NCI-H2029 (cell line): ENCODE results near the gene ATRNL1.

Source experiments
- DNase-seq: peaks from one replicate; lab custom pipeline; 2025; lab: John Stamatoyannopoulos, UW

The ATRNL1 gene, protein sequence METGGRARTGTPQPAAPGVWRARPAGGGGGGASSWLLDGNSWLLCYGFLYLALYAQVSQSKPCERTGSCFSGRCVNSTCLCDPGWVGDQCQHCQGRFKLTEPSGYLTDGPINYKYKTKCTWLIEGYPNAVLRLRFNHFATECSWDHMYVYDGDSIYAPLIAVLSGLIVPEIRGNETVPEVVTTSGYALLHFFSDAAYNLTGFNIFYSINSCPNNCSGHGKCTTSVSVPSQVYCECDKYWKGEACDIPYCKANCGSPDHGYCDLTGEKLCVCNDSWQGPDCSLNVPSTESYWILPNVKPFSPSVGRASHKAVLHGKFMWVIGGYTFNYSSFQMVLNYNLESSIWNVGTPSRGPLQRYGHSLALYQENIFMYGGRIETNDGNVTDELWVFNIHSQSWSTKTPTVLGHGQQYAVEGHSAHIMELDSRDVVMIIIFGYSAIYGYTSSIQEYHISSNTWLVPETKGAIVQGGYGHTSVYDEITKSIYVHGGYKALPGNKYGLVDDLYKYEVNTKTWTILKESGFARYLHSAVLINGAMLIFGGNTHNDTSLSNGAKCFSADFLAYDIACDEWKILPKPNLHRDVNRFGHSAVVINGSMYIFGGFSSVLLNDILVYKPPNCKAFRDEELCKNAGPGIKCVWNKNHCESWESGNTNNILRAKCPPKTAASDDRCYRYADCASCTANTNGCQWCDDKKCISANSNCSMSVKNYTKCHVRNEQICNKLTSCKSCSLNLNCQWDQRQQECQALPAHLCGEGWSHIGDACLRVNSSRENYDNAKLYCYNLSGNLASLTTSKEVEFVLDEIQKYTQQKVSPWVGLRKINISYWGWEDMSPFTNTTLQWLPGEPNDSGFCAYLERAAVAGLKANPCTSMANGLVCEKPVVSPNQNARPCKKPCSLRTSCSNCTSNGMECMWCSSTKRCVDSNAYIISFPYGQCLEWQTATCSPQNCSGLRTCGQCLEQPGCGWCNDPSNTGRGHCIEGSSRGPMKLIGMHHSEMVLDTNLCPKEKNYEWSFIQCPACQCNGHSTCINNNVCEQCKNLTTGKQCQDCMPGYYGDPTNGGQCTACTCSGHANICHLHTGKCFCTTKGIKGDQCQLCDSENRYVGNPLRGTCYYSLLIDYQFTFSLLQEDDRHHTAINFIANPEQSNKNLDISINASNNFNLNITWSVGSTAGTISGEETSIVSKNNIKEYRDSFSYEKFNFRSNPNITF (N-terminal part only)

DNA sequence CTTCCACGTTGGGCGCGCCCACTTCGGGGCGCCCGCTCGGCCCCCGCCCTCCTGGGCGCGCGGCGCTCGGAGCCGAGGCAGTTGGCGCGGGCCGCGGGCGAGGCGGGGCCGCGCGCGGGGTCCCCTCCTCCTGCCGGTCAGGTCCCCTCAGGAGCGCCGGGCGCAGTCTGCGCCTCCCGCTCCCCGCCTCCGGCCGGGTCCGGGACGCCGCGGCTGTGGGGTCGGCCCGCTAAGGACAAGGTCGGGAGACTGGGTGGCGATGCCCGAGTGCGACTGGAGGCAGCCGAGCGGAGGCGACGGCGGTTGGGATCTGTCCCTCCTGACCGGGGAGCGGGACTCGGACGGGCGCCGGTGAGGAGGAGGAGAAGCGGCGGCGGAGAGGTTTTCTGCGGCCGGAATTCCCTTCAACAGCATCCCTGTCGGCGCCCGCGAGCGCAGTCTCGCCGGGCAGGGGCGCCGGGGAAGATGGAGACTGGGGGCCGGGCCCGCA is at the start of gene ATRNL1:
ATRNL1 (plus strand) TSS at position 80 of the 490 bp plus-strand sequence; CDS start at position 466, 386 bp downstream.
- DNase-seq: no peak

DNA sequence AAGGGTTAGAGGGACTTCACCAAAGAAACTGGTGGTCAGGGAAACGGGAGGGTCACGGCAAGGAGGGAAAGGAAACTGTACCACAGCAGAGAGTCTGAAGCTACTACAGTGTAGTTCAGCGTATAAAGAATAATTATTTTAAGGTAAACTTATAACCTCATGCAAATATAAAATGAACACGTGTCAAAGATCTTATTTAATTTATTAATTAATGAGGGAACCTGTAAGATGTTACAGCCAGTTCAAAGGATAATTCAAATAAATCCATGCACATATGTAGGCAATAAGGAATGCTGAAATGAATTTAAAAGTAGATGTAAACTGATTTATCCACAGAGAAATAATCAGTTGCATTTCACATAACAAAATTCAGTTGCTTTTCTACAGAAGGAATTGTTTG is 49.4 kb upstream of the ATRNL1 start:
- no peak for DNase-seq

DNA sequence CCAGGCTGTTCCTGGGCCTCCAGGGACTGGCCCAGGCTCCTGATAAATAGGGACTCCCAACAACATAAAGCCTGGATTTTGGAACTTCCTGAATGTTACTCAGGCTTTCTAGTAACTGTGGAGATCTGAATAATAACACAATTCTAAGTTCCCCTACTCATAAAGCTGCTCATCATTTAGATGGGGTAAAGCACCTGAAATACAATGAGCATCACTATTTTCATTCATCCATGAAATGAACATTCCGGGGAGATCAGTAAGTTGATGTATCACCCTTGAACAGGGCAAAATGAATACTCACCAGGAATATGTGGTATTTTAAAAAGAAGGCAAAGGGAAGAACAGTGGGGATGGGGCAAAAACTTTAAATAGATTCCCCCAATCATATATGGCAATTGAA is 48.3 kb upstream of the ATRNL1 start:
- no peak for DNase-seq

DNA sequence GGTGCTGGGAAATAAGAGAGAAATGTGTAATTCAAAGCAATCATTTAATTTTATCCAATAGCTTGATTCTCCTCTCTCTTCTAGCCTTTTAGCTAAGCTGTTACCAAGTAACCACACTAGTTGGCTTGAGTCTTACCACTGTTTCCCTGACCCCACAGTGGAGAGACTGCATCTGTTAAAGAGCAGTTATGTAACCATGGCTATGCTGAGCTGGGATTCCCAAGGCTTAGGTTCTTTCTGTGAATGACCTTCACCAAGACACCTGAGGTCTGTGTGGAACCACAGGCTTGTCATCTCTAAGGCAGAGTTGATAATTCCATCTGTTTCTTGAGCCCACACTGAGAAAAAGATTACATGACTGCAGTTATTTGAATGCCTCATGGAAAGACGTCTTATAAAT is 47.7 kb upstream of the ATRNL1 start:
- DNase-seq: no peak

DNA sequence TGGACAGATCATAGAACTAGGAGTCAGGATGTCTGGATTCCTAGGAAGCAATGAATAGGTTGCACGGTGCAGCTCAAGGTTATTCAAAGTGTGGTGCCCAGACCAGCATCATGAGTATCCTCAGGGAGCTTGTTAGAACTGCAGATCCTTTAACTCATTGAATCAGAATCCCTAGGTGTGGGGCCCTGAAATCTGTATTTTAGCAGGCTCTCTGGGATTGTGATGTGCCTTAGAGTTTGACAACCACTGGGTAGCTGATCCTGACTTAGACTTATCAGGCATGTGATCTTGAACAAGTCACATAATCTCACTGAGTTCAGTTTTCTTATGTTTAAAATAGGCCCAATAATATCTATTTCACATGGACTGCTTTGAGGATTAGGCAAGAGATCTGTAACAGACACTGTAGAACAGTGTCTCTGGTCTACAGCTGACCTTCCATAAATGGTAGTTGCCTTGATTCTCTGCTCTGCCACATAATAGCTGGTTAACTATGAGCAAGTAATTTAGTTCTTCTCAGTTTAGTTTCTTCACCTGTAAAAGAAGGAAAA is 46.4 kb upstream of the ATRNL1 start:
- no peak for DNase-seq

DNA sequence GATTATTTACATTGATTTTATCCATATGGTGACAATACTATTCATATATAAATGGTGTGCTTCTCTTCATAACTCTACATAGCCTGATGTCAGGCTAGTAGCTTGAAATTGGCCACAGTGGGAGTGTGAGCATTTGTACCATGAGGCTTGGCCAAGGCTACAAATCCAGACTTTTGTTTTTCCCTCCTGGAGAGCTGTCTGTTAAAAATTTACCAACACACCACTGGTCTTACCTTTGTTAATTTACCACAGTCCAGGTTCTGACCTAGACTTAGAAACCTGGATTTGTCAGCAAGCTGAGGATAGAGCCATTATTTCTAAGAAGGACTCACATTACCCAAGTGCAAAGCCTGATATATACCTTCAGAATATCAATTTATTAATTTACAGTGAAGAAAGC is 45.5 kb upstream of the ATRNL1 start:
- DNase-seq: no peak

DNA sequence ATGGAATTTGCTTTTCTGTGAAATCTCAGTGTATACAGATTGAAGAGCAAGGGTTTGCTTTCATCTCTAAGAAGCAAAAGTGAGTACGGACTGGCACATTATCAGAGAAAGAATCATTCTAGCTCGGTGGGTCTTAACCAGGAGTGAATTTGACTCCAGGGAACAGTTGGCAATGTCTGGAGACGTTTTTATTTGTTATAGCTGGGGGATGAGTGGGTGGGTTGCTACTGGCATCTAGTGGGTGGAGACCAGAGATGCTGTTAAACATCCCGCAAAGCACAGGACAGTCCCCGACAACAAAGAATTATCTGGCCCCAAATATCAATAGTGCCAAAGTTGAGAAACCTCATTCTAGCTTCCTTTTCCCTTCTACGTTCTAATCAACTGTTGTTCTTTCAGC is 43.8 kb upstream of the ATRNL1 start:
- DNase-seq: no peak

DNA sequence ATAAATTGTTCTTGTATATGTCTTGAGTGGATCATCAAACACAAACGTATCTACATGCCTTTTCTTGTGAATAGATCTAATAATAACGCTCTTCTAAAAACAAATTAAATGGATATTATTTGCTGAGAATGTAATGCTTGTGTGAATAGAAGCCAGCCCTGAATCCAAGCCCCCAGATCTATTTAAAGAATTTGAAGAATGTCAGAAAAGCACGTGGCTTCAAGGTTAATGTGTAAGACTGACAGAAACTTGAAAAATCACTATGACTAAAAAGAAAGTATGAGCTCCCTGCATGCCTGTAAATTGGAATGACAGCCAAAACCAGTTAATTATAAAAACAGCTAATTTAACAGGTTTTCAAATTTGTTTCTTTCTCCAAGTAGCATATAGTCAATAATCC is 43.2 kb upstream of the ATRNL1 start:
- no peak for DNase-seq

DNA sequence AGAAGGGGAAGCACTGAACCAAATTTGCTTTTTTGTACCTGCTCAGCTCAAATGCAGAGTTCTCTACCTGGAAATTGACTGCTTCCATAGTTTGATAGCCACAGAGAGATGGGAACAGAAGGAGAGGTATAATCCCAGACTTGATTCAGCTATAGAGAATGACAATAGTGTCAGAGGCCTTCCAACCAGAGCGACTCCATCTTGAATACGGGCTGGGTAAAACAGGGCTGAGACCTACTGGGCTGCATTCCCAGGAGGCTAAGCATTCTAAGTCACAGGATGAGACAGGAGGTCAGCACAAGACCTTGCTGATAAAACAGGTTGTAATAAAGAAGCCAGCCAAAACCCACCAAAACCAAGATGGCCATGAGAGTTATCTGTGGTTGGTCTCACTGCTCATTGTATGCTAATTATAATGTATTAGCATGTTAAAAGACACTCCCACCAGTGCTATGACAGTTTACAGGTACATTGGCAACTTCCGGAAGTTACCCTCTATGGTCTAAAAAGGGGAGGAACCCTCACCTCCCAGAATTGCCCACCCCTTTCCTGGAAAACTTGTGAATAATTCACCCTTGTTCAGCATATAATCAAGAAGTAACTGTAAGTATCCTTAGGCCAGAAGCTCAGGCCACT is 42.7 kb upstream of the ATRNL1 start:
- DNase-seq: no peak

DNA sequence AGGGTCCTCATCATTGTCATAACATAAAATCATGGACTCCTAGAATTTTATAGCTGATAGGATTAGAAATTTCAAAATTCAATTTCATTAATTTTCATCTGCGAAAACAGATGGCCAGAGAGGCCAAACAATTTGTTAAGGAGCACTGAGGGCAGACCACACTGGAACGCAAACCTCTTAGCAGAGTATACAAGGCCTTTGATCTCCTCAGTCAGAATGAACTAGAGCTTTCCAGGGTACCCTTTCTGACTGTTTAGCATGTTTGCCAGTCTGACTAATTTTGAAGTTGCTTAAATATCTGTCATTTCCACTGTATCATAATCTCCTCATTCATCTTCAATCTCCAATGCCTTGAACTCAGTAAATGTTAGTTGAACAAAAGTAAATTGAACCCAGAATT is 41.9 kb upstream of the ATRNL1 start:
- DNase-seq: no peak

DNA sequence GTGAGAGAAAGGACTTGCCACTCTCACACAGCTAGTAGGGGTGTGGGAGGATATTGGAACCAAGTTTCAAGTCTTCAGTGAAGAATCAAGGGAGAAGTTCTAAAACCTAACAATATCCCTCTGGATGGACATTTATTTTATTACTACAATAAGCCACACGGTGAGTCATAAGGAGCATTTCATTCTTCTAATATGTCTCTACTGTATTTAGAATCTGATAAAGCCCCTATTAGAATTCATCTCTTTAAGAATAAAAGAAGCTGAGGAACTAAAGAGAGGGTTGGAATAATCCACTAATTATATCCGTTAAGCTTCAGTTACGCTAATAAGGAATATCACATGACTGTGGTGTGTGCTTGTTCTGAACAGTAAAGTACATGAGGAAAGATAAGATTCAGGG is 40.9 kb upstream of the ATRNL1 start:
- no peak for DNase-seq

DNA sequence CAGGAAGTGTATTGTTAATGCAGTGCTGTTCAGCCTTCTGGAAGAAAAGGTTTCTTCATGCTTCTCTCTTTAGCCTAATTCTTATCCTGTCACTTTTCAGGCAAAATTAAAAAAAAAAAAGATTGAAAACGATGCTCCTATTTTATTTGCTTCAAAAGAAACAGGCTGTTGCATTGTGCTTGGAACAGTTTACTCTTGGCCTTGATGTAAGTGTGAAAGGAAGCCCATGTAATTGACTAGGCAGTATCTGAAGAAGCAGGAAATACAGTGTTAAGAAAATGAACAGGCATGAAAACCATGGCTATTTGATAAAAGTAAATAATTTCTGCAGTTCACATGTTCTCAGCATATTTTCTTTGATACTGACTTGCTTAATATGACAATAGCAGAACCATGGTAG is 40.4 kb upstream of the ATRNL1 start:
- no peak for DNase-seq

DNA sequence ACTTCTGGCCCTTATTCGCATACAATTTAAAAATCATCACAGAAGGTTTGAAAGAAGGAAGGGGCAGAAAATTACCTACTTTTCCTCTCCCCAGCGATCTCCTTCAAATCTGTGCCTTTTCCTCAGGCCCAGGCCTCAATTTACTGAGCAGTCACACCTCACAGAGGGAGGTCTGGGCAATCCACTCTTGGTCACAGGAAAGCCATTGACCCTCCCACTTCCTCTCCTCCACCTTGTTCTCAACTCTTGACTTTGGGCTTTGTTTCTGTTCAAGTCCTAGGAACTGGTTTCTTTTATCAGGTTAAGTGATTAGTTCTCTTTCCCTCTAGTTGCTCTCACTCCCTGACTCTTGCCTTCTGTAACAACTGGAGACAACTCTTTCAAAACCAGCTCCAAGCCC is 37.0 kb upstream of the ATRNL1 start:
- no peak for DNase-seq

DNA sequence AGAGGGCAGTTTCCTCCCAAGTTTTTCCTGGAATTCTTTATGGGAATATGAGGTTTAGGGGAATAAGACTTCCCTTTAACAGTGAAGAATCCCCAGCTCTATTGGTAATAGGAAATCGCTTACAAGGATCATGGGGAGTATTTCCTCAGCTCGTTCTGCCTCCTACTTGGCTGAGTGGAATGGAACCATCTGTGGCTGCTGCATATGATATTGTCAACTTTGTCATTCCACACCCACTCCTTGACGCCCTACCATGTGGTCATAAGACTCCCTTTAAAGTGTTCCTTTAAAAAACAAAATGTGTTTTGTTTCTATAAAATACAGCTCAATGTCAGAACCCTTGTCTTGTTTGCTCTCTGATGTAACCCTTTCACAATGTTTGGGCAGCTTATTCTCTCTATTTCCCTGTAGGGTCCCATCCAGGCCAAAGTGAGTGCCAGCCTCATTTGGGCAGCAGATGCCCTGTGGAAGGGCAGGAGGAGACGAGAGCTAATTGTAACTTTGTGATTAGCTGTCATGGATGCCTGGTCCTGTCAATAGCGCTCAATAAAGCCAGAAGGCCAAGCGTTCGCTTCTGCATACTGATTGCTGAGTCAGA is 33.8 kb upstream of the ATRNL1 start:
- peak; percentile 3 for DNase-seq

DNA sequence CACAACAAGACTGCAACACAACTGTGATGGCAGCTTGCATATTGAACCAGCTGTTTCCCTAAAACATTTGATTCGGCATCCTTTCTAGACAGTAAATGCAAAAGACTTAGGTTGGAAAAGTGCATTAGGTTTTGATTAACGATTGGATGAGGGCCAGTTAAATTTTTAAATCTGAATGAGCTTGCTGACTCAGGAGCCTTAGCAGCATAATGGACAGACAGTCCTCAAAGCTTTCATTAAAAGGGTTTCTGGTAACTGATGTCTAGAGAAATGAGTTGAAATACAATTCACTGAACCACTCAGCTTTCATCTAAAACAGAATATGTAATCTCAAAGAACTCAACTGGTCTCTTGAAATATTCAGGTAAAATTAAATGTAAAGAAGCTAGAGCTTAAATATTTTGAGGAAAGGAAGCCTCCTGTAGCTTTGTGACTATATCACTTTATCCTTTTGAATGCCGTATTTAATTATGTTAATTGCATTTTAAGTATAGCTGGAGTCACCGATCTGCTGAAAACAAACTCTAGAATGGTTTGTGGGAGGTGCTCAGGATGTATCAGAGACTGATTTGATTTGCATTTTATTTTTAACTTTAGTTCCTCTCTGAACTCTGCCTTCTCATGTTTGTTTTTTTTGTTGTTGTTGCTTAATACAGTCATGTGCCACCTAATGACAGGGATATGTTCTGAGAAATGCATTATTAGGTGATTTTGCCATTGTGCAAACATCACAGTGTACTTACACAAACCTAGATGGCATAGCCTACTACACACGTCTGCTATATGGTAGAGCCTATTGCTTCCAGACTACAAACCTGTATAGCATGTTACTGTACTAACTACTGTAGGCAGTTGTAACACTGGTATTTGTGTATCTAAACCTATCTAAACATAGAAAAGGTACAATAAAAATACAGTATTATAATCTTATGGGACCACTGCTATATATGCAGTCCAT is 29.2 kb upstream of the ATRNL1 start:
- DNase-seq: no peak

DNA sequence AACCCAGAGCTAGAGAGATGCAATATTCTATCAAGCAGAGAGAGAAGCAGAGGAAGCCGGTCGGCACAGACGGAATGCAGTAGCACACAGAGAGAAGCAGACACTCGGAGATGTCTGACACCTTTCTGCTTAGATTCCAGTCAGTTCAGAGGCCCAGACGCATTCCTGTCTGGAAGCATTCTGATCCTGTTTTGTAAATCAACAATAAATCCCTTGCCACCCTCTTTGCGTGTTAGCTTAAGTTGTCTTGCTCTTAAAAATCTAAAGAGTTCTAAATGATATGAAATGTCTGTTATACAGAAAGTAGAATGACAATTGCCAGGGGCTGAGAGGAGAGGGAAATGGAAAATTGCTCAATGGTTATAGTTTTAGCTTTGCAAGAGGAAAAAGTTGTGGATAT is 27.4 kb upstream of the ATRNL1 start:
- no peak for DNase-seq

DNA sequence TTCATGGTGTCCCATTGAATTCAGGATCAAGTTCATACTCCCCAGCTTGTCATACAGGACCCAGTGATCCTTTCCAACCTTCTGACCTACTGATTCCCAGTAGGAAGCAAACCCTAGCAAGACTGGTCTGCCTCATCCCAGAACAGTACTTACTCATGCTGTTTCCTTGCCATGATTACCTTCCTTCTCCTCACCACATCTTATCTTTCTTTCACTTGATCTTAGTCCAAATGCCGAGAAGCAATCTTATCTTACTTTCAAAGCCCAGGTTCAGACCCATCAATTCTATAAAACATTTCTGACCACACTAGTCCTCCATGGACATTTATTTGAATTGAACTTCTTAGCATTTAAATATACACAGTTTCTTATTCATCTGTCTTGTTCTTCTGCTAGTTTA is 26.6 kb upstream of the ATRNL1 start:
- DNase-seq: no peak

DNA sequence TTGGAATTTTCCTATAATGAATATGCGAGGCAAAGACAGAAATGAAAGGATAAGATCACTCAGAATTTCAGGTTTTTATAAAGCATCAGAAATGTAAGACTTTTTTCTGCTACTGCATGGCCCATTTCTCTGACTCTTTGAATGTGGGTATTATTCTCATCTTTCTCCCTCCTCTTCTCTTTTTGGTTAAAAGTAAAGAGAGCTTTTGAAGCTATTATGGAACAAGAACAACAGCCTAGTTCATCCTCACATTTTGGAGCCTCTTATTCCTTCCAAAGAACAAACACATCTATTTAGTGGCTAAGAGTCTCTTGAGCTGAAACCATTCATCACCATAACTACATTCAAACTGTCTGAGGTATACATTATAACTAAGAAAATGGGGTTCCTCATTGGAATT is 19.4 kb upstream of the ATRNL1 start:
- no peak for DNase-seq

DNA sequence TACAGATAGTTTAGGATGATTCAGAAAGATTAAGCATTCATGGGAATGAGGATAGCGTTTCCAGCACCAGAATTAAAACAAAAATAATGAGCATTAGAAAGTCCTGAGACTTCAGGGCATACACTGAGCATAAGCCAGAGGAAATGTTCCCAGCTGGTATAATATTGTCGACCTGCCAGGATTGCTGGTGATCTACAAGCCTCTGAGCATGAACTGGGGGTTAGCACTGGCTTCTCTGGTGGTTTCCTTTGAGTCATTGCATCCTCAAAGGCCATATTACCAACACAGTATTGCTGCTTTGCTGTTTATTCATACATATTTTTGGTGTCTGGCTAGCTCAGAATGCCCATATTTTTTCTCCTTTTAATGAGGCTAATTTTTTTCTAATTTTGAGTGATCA is 10.7 kb upstream of the ATRNL1 start:
- DNase-seq: no peak

DNA sequence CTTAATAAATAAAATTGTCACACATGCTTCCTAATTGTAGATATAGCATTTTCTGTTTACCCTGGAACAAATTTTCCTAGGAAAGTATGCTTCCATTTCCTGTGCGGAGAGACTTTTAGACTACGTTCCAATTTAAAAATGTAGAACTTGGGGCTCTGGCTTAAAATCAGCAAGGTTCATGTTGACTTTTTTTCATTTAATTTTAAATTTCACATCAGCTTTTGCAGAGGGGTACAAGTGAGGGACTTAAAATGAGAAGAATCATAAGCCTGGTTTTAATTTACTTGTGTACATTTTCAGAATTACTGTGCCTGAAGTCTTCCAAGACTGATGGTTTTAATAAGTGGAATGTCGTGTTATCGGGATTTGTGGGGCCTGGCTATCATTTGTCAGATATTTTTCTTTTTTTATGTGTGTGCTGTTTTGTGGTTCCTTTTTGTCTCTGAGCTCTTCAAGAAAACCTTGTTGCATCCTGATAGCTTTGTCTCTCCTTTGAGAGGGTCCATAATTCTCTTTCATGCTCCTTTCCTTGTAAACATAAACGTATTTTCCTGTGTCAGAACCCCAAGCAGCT is 8.8 kb upstream of the ATRNL1 start:
- DNase-seq: no peak
